Loucy (cell line): ENCODE measurements around the gene EXTL1.

Experiments used
- EZH2phosphoT487 ChIP-seq: fragments of 200-600 bp; IDR thresholded peaks from 2 replicates; pipeline ENCODE4 v1.6.1; 2018; ENCODE audit warnings: antibody characterized with exemption, mild to moderate bottlenecking, moderate library complexity, borderline replicate concordance
- TF ChIP-seq, protein P1 (sequence below): fragments of 200-600 bp; sonication (generic); conservative IDR thresholded peaks from 2 replicates; pipeline ENCODE4 v1.5.1; 2014; ENCODE audit warnings: mild to moderate bottlenecking, antibody characterized with exemption, low read length

DNA sequence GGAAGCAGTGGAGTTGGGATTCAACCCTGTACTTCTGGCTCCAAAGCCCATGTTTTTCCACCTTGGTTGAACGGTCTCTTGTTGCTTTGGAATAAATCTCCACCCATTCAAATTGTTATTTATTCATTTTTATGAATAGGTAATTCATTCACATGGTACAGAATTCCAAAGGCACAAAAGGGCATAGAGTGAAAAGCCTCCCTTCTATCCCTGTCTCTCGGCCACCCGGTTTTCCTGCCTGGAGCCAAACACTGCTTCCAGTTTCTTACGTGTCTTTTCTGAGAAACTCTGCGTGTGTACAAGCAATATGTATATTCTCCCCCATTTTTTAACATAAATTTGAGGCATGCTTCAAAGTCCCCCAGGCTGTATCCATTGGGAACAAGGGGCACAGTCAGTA lies 3.9 kb downstream of the EXTL1 start:
- TF ChIP-seq, protein P1, sequence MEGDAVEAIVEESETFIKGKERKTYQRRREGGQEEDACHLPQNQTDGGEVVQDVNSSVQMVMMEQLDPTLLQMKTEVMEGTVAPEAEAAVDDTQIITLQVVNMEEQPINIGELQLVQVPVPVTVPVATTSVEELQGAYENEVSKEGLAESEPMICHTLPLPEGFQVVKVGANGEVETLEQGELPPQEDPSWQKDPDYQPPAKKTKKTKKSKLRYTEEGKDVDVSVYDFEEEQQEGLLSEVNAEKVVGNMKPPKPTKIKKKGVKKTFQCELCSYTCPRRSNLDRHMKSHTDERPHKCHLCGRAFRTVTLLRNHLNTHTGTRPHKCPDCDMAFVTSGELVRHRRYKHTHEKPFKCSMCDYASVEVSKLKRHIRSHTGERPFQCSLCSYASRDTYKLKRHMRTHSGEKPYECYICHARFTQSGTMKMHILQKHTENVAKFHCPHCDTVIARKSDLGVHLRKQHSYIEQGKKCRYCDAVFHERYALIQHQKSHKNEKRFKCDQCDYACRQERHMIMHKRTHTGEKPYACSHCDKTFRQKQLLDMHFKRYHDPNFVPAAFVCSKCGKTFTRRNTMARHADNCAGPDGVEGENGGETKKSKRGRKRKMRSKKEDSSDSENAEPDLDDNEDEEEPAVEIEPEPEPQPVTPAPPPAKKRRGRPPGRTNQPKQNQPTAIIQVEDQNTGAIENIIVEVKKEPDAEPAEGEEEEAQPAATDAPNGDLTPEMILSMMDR, result no peak
- TF ChIP-seq EZH2phosphoT487, result no peak
